Fibroblast of skin of scalp (primary cell): Measurements from ENCODE around the gene CEP72. TPM values are rescaled to one million over a fixed set of nuclear protein-coding genes. Genes with fewer than 3 reads are reported as not detected.
A peak's percentile ranks its signal among the peaks of the same experiment; 100 is the strongest.
"Not testable (repeated sequence)": the region's sequence is repeated elsewhere in the genome, so short reads cannot be mapped to it uniquely, and the experiment has no call there.

Source experiments
- DNase-seq: peaks from one replicate; pipeline ENCODE4 v3.0.0-alpha.2; 2013
- polyA plus RNA-seq, 2 experiments: library from polyadenylated mRNA; unstranded; fragments of 120-200 nt; gene quantifications; one replicate each; pipeline ENCODE4 v1.2.1, GENCODE V29; 2013; ENCODE audit not compliant: insufficient read length in 2 of 2

CEP72 gene, protein sequence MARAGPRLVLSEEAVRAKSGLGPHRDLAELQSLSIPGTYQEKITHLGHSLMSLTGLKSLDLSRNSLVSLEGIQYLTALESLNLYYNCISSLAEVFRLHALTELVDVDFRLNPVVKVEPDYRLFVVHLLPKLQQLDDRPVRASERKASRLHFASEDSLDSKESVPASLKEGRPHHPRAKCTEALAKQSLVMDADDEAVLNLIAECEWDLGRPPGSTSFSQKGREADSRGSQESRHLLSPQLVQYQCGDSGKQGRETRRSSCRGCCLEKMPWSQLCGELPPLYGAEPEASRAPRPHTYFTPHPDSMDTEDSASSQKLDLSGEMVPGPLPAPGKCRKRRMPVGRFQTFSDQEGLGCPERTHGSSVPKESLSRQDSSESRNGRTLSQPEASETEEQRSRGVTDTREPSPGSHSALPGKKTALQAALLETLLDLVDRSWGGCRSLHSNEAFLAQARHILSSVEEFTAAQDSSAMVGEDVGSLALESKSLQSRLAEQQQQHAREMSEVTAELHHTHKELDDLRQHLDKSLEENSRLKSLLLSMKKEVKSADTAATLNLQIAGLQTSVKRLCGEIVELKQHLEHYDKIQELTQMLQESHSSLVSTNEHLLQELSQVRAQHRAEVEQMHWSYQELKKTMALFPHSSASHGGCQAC
- polyA plus RNA-seq (2013, experiment 1 of 2; ENCODE audit: insufficient read length): 2.3 TPM
- polyA plus RNA-seq (2013, experiment 2 of 2; ENCODE audit: insufficient read length): 1.6 TPM

DNA sequence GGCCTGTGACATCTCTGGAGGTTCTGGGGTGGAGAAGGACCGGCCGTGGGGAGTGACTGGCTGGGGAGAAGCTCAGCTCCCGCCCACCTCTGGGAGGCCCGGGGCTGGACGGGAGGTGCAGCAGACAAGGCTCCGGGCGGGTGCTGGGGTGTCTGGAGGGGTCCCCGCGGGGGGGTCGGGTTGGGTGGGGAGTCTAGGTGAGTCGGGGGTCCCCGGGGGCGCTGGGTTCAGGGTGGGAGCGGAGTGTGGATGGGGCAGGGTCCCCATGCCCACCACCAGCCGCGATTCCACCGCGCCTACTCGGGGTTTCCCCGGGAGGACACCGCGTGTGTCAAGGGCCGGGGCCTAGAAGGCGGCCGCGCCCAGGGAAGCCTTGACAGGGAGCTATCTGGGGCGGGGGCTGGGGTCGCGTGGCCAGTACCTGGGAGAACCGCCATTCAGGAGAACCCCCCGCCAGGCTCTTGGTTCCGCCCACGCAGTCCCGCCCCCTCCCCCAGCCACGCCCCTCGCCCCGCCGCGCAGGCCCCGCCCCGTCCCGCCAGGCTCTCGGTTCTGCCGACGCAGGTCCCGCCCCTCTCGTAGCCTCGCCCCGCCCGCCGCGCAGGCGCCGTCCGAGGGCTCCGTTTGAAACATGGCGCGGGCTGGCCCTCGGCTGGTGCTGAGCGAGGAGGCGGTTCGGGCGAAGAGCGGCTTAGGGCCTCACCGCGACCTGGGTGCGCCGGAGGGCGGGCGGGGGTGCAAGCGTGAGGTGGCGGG lies at the start of gene CEP72:
Gene CEP72 (plus strand): TSS at position 610 of the 756 bp plus-strand sequence. CDS start 22 bp downstream, at position 632.
- peak; percentile 87 for DNase-seq

DNA sequence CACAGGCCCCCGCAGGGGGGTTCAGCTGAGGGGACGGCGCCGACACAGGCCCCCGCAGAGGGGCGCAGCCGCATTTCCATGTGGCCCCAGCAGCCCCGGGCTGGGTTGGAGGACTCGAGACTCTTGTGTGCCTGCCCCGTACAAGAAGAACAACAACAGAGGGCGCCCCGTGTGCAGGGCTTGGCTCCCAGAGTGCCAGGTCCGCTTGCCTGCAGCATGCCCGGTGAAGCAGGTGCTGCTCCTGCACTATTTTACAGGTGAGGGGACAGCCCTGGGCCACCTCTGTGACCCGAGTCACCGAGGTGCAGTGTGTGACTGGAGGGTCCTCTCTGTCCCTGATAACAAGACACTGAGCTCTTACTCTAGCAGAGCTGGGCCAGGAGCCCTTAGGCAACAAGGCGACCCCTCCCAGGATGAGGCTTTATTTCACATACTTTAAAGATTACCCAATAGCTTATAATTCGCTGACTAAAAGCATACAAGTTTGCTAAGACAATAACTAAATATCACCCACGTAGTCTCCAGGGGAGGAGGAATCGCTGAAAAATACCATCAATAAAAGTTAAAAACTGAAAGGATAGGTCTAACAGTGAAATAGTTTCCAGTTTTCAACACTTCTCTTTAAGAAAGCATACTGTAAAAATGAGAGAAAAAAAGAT lies 46.2 kb upstream of the CEP72 start:
- DNase-seq: peak; percentile 51

DNA sequence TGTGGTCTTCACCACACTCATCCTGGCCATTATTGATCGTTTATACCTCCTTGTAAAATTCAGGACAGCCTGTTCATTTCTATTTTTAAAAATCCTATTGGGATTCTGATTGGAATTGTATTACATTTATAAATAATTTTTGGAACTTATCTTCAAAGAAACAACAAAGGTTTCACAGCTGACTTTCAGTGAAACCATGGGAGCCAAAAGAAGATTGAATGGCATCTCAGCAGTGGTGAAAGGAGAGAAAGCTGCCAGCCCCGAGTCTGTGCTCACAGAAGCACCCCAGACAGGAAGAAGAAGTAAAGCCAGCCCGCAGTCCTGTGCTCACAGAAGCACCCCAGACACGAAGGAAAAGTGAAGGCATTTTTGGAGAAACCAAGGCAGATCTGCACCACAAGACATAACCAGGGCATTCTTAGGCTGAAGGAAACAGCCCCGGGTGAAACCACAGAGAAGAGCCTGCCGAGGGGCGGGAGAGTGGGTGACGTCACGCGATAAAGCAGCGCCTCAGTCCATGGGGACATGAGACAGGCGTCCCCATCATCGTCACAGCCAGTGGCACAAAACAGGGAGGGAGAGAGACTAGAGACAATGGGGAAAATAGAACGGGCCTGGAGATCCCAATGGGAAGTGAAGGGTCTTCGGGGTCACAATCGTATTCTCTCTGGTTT lies 45.4 kb upstream of the CEP72 start:
- DNase-seq: no peak

DNA sequence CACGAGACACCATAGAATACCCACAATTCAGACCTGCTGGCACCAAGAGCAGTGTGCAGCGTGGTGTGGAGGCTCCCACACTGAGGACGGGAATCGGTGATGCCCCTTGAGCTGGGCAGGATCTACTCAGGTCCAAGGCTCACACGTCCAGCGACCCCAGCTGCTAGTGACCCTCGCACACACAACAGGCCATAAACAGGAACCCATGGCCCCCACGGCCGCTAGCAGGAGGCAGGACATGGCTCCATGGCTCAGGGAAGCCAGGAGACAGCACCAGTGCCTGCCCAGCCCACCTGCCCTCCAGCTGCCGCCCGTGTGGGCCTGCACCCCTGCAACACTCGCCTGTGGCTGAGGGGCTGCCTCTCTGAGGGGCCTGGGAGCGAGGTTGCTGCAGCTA lies 44.5 kb upstream of the CEP72 start:
- no peak for DNase-seq

DNA sequence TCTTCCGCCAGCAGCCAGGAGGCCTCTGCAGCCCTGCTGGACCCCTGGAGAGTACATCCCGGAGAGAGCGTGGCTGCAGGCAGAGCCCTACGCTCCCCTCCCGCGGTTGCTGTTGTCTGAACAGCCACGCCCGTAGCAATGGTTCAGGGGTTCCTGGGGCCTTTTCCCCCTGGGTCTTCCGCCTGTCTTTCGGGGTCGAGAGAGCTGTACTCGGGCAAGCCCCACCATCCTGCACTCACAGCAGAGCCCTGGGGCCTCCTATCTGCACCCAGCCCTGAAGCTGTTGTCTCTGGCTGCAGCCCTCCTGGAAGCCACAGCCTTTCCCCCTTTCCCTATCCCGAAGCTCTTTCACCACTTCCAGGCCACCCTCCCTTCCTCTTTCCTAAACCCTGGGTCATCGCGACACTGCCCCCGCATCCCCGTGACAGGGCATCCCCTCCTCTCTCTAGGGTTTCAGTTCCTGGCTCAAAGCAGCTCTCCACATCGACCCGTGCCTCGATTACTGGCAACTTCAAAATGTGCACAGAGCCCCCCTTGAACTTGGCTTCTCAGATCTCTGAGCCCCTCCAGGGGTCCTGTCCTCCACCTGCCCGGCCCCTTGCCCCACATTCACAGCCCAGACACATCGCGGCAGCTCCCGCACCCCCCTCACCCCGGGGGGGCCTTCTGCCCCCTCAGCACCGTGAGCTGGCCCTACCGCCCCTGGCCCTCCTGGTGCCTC lies 43.9 kb upstream of the CEP72 start:
- DNase-seq: no peak

DNA sequence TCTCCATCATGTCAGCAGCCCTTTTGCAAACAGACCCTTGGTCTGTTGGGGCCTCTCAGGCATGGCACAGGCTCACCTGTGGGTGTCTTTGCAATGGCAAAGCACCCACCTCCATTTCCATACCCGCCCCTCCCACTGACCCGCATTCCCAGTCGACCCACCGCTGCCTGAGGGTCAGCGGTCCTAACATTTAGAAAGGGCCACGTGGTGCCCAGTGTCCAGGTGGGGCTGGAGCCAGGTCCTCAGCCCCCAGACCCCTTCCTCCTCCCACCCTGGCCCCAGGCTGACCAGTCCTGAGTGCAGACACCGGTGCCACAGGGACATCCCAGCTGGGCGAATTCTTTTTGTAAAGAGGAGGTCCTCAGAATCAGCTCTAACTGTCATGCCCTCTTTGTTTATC lies 43.3 kb upstream of the CEP72 start:
- no peak for DNase-seq

DNA sequence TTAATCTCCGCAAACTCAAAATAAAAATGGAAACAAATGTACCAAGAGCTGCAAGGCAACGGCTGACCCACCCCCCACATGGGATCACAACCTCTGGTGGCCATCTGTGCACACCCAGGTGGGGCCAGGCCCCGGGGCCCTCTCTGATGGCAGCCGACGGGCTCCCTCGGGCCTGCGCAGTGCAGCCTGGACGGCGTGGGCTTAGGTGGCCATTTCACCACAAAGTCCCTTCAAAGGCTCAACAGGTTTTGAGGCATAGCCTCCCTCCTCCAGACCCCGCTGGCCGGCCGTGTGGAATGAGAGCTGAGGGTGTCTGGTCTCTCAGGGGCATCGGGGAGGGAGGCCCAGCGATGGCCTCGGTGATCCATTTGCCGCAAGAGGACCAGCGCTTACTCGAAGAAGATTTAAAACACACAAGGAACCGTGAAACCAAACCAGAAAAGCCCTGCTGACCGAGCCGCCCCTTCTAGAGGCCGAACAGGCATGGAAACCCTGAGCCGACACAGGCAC lies 42.7 kb upstream of the CEP72 start:
- DNase-seq: no peak

DNA sequence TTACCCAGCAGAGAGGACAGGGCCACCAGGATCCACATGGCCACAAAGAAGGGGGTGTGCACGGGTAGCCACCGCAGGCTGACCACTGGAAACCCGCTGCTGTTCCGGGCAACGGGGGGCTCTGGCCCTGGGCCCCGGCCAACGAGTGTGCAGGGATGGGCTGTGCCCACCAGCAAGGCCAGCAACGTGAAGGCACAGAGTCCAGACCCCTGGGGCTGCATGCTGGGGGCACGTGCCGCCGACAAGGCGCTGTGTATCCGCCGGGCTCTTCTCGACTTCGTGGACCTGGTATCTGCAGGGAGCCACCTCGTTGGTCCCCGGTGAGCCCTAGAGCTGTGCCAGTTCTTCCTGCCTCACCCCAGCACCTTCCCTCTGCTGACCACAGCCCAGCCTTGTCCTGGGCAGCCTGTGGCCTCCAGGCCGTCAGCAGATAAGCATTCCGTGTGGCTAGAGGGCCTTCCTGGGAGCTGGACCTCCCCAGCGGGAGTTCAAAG lies 42.2 kb upstream of the CEP72 start:
- DNase-seq: no peak

DNA sequence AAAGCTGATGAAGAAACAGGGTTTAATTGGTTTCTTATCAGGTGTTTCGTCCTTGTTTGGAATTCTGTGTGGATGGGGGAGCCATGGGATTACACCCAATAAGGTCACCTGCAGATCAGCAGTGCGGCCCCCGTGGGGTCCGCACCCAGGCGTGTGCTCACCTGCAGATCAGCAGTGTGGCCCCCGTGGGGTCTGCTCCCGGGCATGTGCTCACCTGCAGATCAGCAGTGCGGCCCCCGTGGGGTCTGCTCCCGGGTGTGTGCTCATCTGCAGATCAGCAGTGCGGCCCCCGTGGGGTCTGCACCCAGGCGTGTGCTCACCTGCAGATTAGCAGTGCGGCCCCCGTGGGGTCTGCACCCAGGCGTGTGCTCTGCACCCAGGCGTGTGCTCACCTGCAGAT lies 41.7 kb upstream of the CEP72 start:
- DNase-seq: no peak

DNA sequence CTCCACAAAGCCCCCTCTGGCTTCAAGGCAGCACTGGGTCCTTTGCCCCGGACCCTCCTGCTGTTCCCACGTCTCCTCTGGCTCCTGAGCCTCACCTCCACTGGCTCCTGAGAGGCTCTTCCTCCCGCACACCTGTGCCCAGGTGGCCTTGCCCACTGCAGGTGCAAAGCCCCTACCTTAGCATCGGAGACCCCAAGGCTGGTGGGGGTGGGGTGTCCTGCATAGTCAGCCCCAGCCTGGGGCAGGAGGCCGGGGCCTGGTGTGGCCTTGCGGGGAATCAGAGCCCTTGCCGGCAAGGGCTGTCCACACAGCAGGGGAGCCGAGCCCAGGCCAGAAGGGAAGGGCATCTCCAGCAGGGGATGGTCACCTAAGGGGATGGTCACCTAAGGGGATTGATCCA lies 41.3 kb upstream of the CEP72 start:
- no peak for DNase-seq

DNA sequence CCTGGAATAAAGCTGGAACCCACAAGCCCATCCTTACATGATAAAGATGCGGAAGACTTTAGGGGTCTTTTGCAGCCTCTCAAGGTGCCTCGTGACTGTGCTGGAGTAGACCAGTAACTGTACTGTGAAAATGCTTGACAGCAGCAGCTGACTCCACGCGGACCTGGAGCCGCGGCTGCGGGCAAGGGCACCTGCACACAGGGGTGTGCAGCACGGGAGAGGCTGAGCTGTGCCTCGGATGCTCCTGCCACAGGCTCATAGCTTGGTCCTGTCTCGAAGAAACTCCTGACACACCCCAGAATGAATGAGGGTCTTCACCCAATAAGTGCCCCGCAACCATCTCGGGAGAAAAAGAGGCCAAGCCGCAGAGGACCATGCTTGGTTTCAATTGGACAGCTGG lies 40.3 kb upstream of the CEP72 start:
- no peak for DNase-seq

DNA sequence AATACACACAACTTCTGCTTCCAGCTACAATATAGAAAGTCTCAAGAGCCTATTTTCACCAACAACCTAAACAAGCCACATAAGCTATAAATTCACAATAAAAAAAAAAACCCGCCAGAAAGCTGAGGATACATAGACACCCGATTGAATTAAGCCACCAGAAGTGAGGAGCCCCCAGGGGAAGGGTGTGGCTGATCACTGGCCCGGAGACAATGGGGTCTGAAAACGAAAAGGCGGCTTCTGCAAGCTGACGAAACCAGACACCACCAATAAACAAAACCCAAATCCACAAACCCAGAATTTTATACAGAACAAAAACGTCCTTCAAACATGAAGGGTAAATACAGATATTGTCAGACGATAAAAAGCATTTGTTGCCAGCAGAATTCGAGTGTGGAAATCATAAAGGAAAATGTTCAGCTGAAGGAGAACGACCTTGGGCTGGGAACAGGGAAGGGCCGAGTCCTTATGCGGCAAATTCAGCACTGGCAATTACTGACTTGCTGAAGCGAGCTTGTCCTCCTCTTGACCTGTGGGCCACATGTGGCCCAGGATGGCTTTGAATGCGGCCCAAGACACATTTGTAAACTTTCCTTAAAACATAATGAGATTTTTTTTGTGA lies 39.6 kb upstream of the CEP72 start:
- DNase-seq: no peak

DNA sequence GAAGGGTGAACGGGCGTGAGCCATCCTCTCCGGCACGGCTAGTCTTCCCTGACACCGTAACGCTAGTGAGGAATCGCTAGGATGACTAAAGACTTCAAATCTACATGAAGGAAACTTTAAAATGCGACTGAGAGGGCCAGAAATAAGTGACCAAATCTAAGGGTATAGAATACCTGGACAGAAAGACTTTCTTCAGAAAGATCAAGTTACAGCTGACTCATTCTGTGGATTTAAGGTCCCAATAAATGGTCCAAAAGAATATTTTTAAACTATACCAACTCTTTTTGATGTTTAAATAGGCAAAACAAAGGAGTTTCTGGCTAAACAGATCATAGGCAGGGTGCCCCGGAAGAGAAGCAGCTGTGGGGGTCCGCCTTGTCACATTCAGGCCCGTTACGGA lies 38.9 kb upstream of the CEP72 start:
- DNase-seq: no peak

DNA sequence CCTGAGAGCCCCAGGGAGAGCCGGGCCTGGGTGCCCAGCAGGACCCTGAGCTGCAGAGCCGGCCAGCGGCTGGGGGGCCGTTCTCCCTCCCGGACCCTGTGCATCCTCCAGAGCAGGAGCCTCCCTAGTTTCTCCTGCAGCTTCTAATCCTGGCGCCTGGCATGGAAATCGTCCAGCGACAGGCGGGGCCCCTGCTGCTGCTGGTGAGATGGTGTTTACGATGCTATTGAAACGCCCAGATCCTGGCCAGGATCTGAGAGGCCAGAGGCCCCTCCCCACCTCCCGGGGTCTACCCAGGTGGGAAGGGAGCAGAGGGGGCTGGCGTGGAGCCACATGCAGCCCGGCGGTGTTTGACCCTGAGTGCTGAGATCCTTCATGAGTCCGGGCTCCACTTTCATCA lies 38.2 kb upstream of the CEP72 start:
- DNase-seq: no peak

DNA sequence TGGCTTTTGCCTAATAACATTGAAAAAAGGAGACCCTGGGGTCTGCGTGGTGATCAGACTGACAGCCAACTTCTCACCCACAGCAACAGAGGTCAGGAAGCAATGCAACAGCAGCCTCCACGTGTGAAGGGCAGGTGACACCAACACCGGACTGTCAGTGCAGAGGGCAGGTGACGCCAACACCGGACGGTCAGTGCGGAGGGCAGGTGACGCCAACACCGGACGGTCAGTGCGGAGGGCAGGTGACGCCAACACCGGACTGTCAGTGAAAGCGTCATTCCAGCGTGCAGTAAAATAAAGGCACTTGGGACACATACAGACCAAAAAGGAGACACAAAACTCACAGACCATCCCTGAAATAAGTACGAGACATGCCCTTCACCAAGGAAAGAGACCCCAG lies 37.2 kb upstream of the CEP72 start:
- DNase-seq: no peak

DNA sequence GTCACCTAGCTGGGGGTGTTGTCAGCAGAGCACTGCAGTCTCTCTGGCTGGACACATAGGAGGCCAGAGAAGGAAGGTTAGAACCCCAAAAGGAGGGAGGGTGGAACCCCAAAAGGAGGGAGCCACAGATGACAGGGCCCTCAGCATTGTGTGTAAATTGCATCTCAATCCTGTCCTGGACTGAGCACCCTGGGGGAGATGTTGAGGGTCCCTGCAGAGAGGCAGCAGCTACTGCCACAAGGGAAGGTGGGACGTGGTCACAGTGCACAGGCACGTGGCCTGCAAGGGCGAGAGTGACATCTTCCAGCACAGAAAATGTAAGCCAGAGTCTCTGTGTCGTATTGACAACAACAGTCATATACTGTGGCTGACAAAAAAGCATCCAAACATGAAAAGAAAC lies 36.5 kb upstream of the CEP72 start:
- no peak for DNase-seq

DNA sequence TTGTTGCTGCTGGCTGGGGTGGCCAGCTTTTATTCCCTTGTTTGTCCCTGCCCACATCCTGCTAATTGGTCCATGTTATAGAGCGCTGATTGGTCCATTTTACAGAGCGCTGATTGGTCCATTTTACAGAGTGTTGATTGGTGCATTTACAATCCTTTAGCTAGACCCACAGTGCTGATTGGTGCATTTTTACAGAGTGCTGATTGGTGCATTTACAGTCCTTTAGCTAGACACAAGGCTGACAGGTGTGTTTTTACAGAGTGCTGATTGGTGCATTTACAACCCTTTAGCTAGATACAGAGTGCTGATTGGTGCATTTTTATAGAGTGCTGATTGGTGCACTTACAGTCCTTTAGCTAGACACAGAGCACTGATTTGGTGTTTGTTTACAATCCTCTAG lies 34.9 kb upstream of the CEP72 start:
- DNase-seq: not testable (repeated sequence)

DNA sequence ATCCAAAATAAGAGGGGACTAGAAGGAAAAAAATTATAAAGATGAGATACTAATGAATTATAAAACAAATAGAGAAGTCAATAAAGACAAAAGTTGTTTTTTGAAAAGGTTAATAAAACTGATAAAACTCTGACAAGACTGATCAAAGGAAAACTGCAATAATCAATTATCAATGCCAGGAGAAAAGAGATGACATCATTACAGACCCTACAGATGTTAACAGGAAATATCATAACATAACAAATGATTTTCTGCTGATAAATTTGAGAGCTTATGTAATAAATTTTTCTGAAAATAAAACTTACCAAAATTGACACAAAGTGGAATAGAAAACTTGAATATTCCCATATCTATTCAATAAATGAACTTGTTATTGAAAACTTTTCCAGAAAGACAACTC lies 34.3 kb upstream of the CEP72 start:
- no peak for DNase-seq

DNA sequence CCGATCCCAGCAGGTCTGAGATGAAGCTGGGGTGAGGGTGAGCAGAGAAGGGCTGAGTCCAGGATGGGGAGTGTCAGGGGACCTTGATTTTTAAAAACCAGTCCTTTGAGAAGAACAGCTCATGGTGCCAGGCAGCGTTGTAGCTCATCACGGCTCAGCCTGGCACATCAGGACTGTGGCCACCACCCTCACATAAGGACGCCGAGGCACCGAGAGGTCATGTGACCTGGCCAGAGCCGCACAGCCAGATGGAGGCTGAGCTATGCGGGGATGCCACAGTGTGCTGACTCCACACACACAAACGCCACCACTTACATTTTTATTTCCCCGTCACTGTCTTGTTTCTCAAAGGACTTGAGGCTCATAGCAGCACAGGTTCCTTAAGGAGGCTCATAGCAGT lies 32.9 kb upstream of the CEP72 start:
- DNase-seq: no peak

DNA sequence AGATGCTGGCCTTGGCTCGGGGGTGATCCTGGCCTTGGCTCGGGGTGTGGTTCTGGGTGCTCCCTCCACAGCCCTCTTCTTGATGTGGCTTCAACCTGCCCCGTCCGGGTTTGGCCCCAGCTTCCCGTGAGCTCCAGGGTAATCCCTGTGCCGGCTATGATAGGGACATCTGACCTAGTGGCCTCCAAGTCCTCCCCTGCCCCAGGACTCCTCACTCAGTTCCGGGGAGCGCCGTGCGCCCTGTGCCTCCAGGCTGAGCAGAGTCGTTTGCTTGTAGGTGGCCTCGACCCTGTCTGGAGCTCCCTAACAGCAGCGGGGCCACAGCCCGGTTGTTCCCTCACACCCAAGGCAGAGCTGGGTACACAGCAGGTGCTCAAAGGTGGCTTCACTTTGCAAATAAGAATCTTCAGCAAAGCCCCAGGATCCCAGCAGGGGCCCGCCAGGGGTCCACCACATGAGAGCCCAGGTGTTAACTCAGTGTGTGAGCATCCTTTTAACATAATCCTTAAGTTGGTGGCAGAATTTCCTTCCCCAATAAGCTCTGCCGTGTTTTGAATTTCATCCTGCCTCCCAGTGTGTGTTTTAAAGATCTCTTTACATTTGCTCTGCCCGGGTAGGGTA lies 32.3 kb upstream of the CEP72 start:
- no peak for DNase-seq
